Lung microvascular endothelial cell (primary cell): Measurements from ENCODE around the gene AHRR. TPM values are rescaled to one million over a fixed set of nuclear protein-coding genes. Genes with fewer than 3 reads are reported as not detected.

Experiments used
- DNase-seq, 2 donors: peaks; one replicate each; pipeline versions ENCODE4 v3.0.0 to v3.0.0-alpha.2; 2010; ENCODE audit warnings: low read depth in 2 of 2
- total RNA-seq: library from RNA; depleted of rRNA; stranded (reverse); fragments of >200 nt; gene quantifications from 2 replicates; pipeline ENCODE4 v1.2.1, GENCODE V29; 2014

Gene AHRR
- total RNA-seq, 1 donor from 2014 or later, result 1.4 TPM

DNA sequence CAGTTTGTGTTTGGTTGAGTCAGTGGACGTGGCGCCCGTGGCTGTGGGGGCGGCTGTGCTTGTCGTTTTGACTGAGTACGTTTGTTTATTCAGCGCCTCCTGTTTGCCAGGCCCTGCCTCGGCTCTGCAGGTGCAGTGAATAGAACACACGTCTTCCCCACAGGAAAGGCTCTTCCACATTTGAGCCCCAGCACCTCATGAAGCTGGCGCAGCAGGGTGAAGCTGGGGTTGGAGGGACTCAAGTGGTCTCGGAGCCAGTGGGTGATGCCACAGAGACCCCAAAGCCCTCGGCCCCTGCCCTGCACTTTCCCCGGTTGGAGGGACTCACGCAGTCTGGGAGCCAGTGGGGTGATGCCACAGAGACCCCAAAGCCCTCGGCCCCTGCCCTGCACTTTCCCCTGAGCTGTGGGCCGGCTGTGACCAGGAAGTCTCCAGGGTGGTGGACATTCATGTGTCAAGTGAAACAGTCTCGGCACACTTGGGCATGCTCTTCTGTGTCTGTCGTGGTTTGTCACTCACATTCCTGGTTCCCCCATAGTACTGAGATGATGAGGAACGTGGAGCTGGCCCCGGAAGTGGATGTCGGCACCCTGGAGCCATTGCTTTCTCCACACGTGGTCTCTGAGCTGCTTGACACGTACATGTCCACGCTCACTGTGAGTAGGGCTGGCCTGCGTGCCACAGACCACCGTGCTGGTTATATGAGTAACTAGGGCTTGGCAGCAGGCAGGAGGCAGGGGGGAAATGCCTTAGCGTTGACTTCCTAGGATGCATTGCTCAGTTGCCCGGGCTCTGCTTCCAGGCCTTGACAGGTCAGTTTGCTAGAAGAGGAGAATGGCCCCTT, 135.1 kb downstream of the AHRR start:
- DNase-seq, result peak; percentile 70 to 81

DNA sequence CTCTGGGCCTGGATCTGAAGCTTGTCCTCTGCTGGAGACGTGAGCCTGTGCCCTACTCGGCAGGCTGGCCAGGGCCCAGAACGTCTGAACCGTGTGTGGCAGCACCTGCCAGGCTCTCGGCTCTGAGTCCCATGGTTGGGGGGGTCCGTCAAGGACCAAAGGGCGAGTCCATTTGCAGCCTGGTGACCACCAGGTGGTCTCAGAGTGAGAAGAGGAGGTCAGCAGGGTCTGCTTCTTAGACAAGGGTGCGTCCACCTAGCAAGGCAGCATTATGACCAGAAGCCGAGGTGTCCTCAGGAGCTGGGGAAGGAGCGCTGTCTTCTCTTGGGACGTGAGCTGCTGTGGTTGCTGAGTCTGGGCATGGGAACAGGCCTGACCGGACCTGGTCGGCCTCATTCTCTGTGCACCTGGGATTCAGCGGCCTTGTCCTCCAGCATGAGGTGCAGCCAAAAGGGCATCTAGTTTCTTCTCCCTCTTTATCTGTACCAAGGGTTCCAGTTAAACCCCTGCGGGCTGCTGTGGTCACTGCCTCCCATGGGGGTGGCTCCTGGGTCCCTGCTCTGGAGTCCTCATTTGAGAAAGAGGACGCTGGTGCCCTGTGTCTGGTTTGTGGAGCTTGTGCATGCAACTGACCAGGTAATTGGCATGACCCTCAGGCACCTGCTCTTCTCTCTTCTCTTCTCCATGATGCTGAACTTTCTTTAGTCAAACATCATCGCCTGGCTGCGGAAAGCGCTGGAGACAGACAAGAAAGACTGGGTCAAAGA, 135.9 kb downstream of the AHRR start:
- DNase-seq, result no peak

DNA sequence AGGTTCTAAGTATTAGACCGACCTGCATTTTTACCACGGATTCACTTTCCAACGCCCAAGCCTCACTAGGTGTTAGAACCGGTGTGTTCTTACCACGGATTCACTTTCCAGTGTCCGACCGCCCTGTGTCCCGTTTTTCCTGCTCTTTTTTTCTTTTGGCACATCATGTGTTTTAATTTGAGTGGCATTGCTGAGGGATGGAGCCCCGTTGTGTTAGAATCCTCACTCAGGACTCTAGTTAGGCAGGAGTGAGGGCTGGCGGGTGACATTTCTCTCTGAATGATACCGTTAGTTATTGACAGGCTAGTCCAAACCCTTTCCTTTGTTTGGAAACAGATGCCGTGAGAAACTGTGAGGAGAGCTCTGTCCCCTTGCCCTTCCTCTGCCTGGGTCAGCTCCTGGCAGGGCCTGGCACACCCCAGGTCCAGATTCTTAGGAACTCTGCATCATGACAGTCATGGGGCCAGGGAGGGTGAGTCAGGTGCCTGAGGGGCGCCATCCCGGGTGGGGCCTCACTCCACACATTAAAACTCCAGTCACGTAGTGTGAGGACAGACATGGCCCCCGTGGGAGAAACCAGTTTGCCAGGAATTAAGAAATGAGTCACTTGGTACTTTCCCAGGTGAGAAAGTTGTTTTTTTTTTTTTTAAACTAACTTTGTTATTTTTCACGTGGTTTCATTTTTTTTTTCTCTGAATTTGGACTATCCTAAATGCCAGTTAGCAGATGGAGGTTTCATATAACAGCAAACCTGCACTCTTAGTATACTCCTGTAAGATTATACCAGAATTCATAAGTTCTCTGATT, 137.2 kb downstream of the AHRR start:
- DNase-seq, result peak; percentile 59 to 72

DNA sequence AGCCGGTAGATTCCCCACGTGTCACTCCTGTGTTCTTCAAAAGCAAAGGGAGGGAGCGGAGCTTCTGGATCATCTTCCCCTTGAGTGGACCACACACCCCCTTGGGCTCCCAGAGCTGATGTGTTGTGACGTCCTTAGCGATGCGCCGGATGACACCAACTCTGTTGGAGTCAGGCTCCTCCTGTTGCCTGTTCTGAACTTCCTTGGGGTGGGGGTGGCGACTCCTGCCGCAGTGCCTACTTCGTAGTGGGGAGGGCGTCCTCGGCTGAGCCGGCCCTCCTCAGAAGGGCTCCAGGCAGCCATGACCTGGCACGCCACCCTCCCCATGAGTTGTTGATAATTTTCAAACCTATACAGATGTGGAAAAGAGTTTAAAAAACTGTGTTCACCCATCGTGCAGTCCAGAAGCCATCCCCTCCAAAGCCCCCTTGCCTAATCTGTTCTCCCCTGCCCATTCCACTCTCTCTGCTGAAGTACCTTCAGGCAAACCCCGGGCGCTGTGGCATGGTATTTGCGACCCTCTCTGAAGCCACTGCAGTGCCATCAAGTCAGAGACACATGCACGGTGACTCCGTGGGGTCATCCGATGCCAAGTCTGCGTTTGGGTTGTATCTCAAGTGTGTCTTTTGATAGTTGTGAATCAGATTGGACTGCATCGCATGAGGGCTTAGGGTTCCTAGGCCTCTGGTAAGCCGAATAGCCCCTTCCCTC, 138.2 kb downstream of the AHRR start:
- DNase-seq, result no peak

DNA sequence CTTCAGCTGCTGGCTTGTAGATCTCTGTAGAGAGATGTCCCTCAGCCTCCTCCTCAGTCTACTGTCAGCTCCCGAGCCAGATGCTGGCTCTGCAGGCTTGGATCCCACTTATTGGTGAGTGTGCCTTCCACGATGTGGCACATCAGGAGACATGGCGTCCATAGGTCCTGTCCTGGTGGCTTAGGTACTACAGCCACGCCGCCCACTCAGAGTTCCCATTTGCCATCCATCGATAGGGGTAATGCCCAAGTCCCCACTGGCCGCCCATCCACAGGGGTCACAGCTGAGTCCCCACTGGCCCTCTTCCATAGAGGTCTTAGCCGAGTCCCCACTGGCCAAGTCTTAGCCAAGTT, 138.7 kb downstream of the AHRR start:
- DNase-seq, result no peak

DNA sequence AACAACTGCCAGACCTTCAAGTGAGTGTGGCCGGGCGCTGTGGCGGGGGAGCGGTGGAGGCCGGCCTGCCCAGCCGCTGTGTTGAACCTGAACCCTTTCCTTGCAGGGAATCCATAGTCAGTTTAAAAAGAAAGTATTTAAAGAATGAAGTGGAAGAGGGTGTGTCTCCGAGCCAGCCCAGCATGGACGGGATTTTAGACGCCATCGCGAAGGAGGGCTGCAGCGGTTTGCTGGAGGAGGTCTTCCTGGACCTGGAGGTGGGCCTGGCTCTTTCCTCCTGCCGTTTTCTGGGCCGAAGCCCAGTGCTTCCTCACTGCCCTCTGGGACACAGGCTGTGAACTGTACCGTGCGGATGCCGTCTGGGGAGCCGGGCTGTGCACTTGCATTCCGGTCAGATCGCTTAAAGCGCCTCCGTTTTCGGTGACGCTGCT, 140.6 kb downstream of the AHRR start:
- no peak for DNase-seq

DNA sequence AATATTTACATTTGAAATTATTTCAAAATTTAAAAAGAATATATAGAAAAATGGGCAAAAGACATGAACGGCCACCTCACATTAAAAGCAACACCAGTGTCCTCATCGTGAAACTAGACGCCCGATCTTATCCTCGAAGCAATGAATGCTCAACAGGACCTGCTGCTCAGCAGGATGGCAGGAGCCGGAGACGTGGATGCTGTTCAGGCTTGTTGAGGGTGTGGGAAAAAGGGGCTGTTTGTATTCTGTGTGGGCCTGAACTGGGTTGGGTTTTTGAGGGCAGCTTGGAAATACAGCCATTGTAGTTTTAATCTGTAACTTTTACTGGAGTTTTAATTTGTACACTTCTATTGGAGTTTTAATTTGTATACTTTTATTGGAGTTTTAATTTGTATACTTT, 141.8 kb downstream of the AHRR start:
- DNase-seq, result no peak

DNA sequence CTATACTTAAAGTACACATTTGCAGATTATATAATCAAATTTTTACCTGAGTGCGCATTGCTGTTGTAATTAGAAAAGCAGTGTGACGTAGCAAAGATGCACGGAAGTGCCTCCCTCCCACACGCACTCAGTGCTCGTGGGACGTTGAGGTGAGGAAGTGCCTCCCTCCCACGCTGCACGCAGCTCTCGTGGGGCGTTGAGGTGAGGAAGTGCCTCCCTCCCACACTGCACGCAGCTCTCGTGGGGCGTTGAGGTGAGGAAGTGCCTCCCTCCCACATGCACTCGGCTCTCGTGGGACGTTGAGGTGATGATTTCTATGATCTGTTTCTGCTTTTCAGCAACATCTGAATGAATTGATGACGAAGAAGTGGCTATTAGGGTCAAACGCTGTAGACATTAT, 142.4 kb downstream of the AHRR start:
- DNase-seq, result no peak

GRCh38 chr5:464446-464842, 142.9 kb downstream of the AHRR start:
- DNase-seq, result no peak

DNA sequence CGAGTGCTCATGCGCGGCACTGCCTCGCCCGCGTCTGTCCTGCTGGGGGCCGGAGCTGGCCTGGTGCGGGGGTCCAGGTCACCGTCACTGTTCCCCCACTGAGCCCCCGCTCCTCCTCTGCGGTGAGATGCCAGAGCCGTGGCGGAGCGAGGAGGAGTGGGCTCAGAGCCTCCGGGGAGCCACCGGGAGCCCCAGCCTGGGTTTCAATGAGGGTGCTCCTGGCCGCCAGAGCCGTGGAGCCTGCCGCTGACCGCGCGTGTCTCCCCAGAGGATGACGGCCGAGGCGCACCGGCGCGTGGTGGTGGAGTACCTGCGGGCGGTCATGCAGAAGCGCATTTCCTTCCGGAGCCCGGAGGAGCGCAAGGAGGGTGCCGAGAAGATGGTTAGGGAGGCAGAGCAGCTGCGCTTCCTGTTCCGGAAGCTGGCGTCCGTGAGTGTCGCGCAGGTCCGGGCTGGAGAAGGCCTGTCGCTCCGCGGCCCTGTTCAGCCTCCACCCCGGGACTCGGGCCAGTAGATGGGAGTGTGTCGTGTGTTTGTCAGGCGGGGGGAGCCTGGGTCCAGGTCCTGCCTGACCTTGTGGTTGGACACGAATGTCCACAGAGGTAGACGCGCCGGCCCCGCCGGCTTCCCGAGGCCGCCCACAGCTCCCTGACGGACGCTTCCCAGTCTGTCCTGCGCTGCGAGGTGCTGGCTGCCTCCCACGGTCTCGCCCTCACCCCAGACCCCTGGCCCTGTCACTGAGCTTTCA, 143.5 kb downstream of the AHRR start:
- DNase-seq, result no peak

GRCh38 chr5:465591-466403, 144.3 kb downstream of the AHRR start:
- DNase-seq, result no peak

- no peak for DNase-seq
Observed at GRCh38 chr5:466661-467310, 145.3 kb downstream of the AHRR start.

GRCh38 chr5:468401-468800, 146.9 kb downstream of the AHRR start:
- no peak for DNase-seq

DNA sequence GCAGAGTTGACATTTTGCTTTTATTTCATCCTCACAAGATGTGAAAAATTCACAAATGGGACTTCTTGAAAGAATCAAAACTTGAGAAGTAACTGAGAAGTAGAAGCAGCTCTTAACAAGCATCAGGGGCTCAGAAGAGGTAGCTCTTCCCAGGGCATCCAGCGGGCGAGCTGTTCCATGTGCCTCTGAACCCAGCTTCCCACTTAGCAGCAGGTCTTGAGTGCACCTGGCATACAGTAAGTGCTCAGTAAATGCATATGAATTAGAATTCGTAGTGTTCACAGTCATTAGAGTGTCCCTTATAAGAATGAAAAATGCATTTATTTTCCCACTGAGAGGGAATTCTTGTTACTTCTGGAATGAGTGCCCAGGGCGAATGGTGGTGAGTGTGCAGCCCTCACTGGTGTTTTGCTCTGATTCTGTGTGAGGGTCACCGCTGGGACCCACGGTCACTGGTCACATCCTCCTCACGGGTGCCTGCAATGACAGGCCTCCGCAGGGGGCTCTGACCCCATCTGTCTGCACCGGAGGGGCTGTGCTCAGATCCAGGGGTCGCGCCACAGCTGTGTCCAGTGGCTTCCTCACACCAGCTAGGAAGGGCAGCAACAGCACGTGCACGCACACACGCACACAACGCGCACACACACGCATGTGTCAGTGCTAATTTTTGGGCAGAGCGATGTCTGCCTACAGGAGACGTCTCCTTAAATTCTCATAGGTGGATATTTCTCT, 148.4 kb downstream of the AHRR start:
- DNase-seq, result peak in 1 of 2 donors; percentile 80

- no peak for DNase-seq
Observed at GRCh38 chr5:470961-471749, 149.6 kb downstream of the AHRR start.

- no peak for DNase-seq
Observed at GRCh38 chr5:471750-472058, 150.2 kb downstream of the AHRR start.

DNA sequence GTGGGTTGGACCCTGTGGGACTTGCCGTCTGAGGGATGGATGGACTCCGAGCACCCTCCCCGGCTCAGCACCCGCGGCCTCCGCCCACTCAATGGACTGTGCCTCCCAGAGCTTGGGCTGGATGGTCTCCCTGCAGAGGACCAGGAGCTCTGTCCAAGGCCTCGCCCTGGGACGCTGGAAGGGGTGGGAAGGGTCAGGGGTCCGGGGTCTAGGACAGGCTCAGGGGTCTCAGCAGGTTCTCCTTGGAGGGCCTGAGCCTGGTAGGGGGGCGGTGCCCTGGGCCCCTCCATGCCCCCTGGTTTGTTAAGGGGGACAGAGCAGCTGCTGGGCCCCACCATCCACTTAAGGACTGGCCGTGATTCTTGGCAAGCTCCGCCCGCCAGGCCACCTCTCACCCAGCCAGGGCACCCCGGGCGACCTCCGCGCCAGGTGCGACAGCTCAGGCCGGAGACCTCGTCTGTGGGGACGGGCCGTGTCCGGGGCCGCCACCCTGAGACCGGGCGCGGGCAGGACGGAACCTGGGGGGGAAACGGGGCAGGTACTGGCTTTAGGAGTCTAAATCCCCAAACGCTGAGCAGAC, 150.7 kb downstream of the AHRR start:
- DNase-seq, result no peak
